Vagina (tissue), 2 donors: ENCODE data around the gene MORN5. TPM values are rescaled to one million over a fixed set of nuclear protein-coding genes. Genes with fewer than 3 reads are reported as not detected.

ENCODE experiments used
- DNase-seq, 2 donors: peaks; one replicate each; pipeline ENCODE4 v3.0.0-alpha.2; 2017; ENCODE audit errors: extremely low spot score in 2 of 2
- H3K27ac ChIP-seq: fragments of 200-600 bp; sonication (generic); one replicate; pipeline ENCODE4 v1.5.1; 2019
- H3K27me3 ChIP-seq: fragments of 200-600 bp; sonication (generic); one replicate; pipeline ENCODE4 v1.5.1; 2019
- H3K36me3 ChIP-seq, 2 donors: fragments of 200-600 bp; sonication (generic); one replicate each; pipeline ENCODE4 v1.5.1; 2017 to 2019
- H3K4me1 ChIP-seq: fragments of 200-600 bp; sonication (generic); one replicate; pipeline ENCODE4 v1.5.1; 2019
- H3K4me3 ChIP-seq, 2 donors: fragments of 200-600 bp; sonication (generic); 1 replicate in 1 of 2; 2 replicates in 1 of 2; pipeline ENCODE4 v1.5.1; 2016 to 2019
- H3K9me3 ChIP-seq: fragments of 200-600 bp; sonication (generic); one replicate; pipeline ENCODE4 v1.5.1; 2019
- POLR2A ChIP-seq, 2 donors: fragments of 450-650 bp; IDR thresholded peaks; one replicate each; pipeline ENCODE4 v1.6.1; 2017; ENCODE audit warnings: antibody characterized with exemption in 2 of 2, mild to moderate bottlenecking in 2 of 2, moderate library complexity in 2 of 2
- POLR2AphosphoS5 ChIP-seq, 2 donors: sonication (generic); formaldehyde crosslinking; IDR thresholded peaks; one replicate each; pipeline ENCODE4 v1.9.0; 2017; ENCODE audit warnings: antibody characterized with exemption in 2 of 2, mild to moderate bottlenecking in 2 of 2, low read depth in 1 of 2; ENCODE audit not compliant: insufficient read depth in 1 of 2
- intact Hi-C: fragments of 100-400 bp; cut with DNase I; formaldehyde crosslinking; loops from one replicate; pipeline ENCODE4 v1.15.1; 2023
- total RNA-seq: library from RNA; depleted of rRNA; stranded (reverse); fragments of >200 nt; gene quantifications from one replicate; pipeline ENCODE4 v1.2.3, GENCODE V29; 2016
- TF ChIP-seq, protein P1 (sequence below), 3 experiments: fragments of 450-650 bp in 2 of 3; fragments of 200-600 bp in 1 of 3; sonication (generic) in 1 of 3; IDR thresholded peaks; one replicate each; pipeline ENCODE4 v1.5.1; 2017 to 2019; ENCODE audit warnings: antibody characterized with exemption in 3 of 3, mild to moderate bottlenecking in 2 of 3, moderate library complexity in 2 of 3

Gene MORN5
- total RNA-seq, 1 donor from 2014 or later, result not detected

DNA sequence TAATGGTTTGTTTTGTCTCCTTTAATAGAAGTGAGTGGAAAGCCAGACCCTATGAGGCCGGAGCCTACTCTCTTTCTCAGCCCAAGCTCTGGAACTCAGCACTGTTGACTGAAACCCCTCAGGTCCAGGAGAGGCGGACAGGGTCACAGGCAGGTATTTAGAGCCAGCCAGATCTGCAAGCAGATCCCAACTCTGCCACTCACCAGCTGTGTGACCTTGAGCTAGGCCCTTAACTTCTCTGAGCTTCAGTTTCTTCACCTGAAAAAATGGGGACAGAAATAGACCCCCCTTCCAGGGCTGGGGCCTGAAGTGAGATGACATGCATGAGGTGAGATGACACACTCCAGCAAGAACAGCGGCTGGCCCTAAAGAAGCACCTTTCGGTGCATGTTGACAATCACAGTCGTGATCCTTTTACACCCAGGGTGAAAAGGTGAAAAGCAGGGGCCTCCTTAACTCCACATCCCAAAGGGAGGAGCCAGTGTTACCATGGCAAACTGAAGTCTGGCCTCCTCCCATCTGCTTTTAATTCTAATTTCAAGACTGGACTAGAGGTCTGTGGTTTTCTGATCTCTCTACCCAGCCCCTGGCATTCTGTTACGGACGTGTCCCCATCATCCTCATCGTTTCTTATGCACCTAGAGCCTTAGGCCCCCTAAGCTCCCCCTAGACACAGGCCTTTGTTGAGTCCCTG is 27.2 kb downstream of the MORN5 start:
- H3K36me3 ChIP-seq, result no peaks in the 10 kb centered on the region
- no peak overlapping the region for H3K4me3 ChIP-seq
- no peaks in the 10 kb centered on the region for H3K27me3 ChIP-seq
- DNase-seq, result no peak
- H3K9me3 ChIP-seq, result no peaks in the 10 kb centered on the region
- TF ChIP-seq, protein P1, sequence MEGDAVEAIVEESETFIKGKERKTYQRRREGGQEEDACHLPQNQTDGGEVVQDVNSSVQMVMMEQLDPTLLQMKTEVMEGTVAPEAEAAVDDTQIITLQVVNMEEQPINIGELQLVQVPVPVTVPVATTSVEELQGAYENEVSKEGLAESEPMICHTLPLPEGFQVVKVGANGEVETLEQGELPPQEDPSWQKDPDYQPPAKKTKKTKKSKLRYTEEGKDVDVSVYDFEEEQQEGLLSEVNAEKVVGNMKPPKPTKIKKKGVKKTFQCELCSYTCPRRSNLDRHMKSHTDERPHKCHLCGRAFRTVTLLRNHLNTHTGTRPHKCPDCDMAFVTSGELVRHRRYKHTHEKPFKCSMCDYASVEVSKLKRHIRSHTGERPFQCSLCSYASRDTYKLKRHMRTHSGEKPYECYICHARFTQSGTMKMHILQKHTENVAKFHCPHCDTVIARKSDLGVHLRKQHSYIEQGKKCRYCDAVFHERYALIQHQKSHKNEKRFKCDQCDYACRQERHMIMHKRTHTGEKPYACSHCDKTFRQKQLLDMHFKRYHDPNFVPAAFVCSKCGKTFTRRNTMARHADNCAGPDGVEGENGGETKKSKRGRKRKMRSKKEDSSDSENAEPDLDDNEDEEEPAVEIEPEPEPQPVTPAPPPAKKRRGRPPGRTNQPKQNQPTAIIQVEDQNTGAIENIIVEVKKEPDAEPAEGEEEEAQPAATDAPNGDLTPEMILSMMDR (IDR thresholded peaks at IDR 0.05), result no peak
- no peak for TF ChIP-seq POLR2AphosphoS5 (IDR thresholded peaks at IDR 0.05; ENCODE audit: insufficient read depth in 1 of 2, low read depth in 1 of 2)
- TF ChIP-seq POLR2A (IDR thresholded peaks at IDR 0.05), result no peak
- H3K4me1 ChIP-seq, result no peaks in the 10 kb centered on the region
- intact Hi-C loops, result no loop called here
- H3K27ac ChIP-seq, result no peak overlapping the region

DNA sequence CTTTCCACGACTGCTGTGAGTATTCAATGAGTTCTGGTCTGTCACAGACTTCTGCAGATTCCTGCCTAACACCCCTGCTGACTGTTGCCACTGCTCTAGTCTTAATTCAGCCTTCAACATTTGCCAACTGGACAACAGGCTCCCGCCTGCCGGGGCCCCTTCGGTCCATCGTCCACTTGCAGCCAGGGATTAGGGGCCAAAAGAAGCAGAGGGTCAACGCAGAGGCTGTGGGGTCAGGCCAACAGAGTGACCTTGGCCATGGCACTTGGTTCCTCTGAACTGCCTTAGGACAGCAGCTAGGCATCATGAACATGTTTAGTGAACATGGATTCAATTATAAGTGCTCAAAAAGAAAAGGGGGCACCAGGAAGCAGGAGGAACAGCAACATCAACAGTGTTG is 28.7 kb downstream of the MORN5 start:
- intact Hi-C loops, result no loop called here
- no peaks in the 10 kb centered on the region for H3K4me1 ChIP-seq
- H3K27ac ChIP-seq, result no peak overlapping the region
- no peaks in the 10 kb centered on the region for H3K9me3 ChIP-seq
- no peak for DNase-seq
- no peak overlapping the region for H3K4me3 ChIP-seq
- H3K36me3 ChIP-seq, result no peaks in the 10 kb centered on the region
- TF ChIP-seq, protein P1 (IDR thresholded peaks at IDR 0.05), result no peak
- TF ChIP-seq POLR2AphosphoS5 (IDR thresholded peaks at IDR 0.05; ENCODE audit: insufficient read depth in 1 of 2, low read depth in 1 of 2), result no peak
- H3K27me3 ChIP-seq, result no peaks in the 10 kb centered on the region

DNA sequence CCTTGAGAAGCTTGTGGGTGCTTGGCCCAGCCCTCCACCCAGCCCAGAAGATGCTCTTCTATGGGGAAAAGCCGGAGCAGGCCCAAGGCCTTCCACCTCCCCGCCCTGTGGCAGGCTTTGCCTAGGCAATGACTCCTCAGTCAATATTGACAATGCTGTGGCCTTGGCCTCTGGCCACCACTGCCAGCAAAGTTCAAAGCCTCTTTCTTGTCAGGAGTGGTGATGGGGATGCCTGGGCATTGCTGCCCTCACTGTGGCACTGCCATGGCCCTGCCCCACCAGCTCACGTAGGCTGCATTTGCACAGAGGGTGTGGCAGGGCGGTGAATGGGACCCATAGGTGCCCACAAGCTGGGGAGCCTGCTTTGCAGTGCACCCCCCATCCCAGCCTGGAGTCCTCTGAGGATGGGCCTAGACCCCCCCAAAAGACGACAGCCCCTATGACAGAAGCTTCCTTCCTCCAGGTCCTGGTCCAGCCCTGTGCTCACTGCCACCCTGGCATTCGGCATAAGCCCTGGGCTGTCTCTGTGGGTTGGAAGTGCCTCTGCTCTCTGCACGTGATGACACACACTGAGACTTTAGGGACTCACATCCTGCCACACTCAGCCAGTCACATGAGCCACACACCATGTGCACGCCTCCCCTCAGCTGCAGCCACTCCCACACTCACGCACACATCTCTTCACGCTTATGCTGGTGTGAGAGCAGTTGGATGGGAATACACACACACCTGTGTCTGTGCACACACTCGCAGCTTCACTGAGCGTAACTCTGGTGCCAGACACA is 31.1 kb downstream of the MORN5 start:
- intact Hi-C loops, result no loop called here
- no peak for TF ChIP-seq POLR2AphosphoS5 (IDR thresholded peaks at IDR 0.05; ENCODE audit: insufficient read depth in 1 of 2, low read depth in 1 of 2)
- no peak for TF ChIP-seq POLR2A (IDR thresholded peaks at IDR 0.05)
- TF ChIP-seq, protein P1 (IDR thresholded peaks at IDR 0.05), result no peak
- DNase-seq, result no peak
- Histone ChIP-seq H3K36me3 (no peaks in the 10 kb centered on the region), H3K27me3 (no peaks in the 10 kb centered on the region), H3K4me1 (no peaks in the 10 kb centered on the region), H3K27ac (no peak overlapping the region), H3K4me3 (no peak overlapping the region), H3K9me3 (no peaks in the 10 kb centered on the region)

DNA sequence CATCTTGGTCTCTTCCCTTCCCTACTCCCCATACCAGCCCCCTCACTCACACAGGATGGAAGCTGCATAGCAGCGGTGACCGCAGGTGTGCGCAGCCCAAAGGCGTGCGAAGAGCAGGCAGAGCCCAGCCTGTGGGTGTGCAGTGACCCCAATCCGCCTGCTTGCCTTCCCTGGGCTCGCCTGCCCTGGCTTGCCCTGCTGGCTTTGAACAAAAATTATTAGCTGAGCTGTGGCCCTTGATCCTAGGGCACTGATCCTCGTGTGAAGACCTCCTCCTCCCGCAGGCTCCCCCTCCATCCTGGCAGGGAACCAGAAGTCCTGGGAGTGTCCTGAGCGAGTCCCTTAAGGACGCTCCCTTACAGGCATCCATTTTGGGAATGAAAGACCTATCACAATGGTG is 31.9 kb downstream of the MORN5 start:
- no peak overlapping the region for H3K4me3 ChIP-seq
- no peaks in the 10 kb centered on the region for H3K4me1 ChIP-seq
- no peaks in the 10 kb centered on the region for H3K27me3 ChIP-seq
- no peak for TF ChIP-seq POLR2AphosphoS5 (IDR thresholded peaks at IDR 0.05; ENCODE audit: insufficient read depth in 1 of 2, low read depth in 1 of 2)
- TF ChIP-seq POLR2A (IDR thresholded peaks at IDR 0.05), result no peak
- TF ChIP-seq, protein P1 (IDR thresholded peaks at IDR 0.05), result no peak
- H3K27ac ChIP-seq, result no peak overlapping the region
- intact Hi-C loops, result no loop called here
- DNase-seq, result no peak
- H3K36me3 ChIP-seq, result no peaks in the 10 kb centered on the region
- H3K9me3 ChIP-seq, result no peaks in the 10 kb centered on the region
